Karpas-422 (cell line): ENCODE measurements around the gene NOC2L. TPM values are rescaled to one million over a fixed set of nuclear protein-coding genes. Genes with fewer than 3 reads are reported as not detected.

Experiments used
- DNase-seq: peaks from one replicate; pipeline ENCODE4 v3.0.0-alpha.2; 2015
- H2AFZ ChIP-seq: fragments of 200-600 bp; sonication (generic); 2 replicates; pipeline ENCODE4 v1.6.1; 2014; ENCODE audit warnings: antibody characterized with exemption, low read length, mixed read lengths
- H3K27ac ChIP-seq: fragments of 200-600 bp; sonication (generic); 2 replicates; pipeline ENCODE4 v1.5.1; 2014; ENCODE audit warnings: mild to moderate bottlenecking, low read length, moderate library complexity
- H3K27me3 ChIP-seq: fragments of 200-600 bp; sonication (generic); 2 replicates; pipeline ENCODE4 v1.6.1; 2014; ENCODE audit warnings: low read length, mixed read lengths
- H3K36me3 ChIP-seq: fragments of 200-600 bp; sonication (generic); 2 replicates; pipeline ENCODE4 v1.6.1; 2014; ENCODE audit warnings: low read length, mixed read lengths; ENCODE audit not compliant: insufficient read depth
- H3K4me1 ChIP-seq: fragments of 200-600 bp; sonication (generic); 2 replicates; pipeline ENCODE4 v1.6.1; 2014; ENCODE audit warnings: mild to moderate bottlenecking, low read length, mixed read lengths
- H3K4me2 ChIP-seq: fragments of 200-600 bp; sonication (generic); 2 replicates; pipeline ENCODE4 v1.6.1; 2014; ENCODE audit warnings: low read length, low read depth, mild to moderate bottlenecking; ENCODE audit not compliant: poor library complexity, severe bottlenecking
- H3K4me3 ChIP-seq: fragments of 200-600 bp; sonication (generic); 2 replicates; pipeline ENCODE4 v1.5.1; 2014; ENCODE audit warnings: mild to moderate bottlenecking, antibody characterized with exemption, low read length, mixed read lengths
- H3K79me2 ChIP-seq: fragments of 200-600 bp; sonication (generic); 2 replicates; pipeline ENCODE4 v1.6.1; 2014; ENCODE audit warnings: mild to moderate bottlenecking, low read length, mixed read lengths
- H3K9ac ChIP-seq: fragments of 200-600 bp; sonication (generic); 2 replicates; pipeline ENCODE4 v1.6.0; 2014; ENCODE audit warnings: low read length
- H3K9me2 ChIP-seq: fragments of 200-600 bp; sonication (generic), shearing (Covaris generic); replicated peaks from 2 replicates; pipeline ENCODE4 v1.6.0; 2014; ENCODE audit warnings: mild to moderate bottlenecking, low read length, moderate library complexity; ENCODE audit not compliant: insufficient read depth
- H3K9me3 ChIP-seq: fragments of 300-700, 200-600 bp; sonication (generic); 2 replicates; pipeline ENCODE4 v1.6.1; 2014; ENCODE audit warnings: low read length, mixed read lengths
- H4K20me1 ChIP-seq: fragments of 200-600 bp; sonication (generic); 2 replicates; pipeline ENCODE4 v1.6.1; 2014; ENCODE audit warnings: mild to moderate bottlenecking, antibody characterized with exemption, low read length, low read depth; ENCODE audit not compliant: insufficient read depth
- total RNA-seq: library from RNA; depleted of rRNA; stranded (reverse); fragments of >200 nt; shearing (Covaris generic); gene quantifications from 2 replicates; pipeline ENCODE4 v1.2.3, GENCODE V29; 2014; ENCODE audit warnings: low replicate concordance

Gene NOC2L
- total RNA-seq, 1 experiment from 2014 or later, result 32.5 TPM

DNA sequence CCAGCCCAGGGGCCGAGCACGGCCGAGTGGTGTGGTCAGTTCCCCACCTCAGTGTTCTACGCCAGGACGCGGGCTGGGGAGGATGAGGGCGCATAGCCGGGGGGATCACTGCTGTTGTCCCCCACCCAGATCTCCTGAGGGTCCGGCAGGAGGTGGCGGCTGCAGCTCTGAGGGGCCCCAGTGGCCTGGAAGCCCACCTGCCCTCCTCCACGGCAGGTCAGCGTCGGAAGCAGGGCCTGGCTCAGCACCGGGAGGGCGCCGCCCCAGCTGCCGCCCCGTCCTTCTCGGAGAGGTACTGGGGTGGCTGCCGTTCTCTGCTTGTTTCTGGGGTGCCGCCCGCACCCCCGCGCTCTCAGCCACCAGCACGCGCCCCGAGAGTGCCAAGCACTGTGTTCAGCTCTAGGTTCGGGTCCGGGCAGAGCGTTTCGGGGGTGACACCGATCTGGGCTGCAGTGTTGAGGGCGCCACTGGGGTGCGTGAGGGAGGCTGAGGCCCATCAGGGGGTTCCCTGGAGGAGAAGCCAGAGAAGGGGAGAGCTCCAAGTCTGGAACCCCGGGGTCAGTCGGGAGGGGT lies 18.0 kb downstream of the NOC2L start:
- H3K4me1 ChIP-seq, result peaks cover 28% of the 10 kb centered on the region

GRCh38 chr1:940107-941014 lies 18.7 kb downstream of the NOC2L start:
- no peak overlapping the region for H2AFZ ChIP-seq
- H3K79me2 ChIP-seq, result no peaks in the 10 kb centered on the region
- peaks cover 19% of the 10 kb centered on the region; the same call in 1 of the 2 replicates for H4K20me1 ChIP-seq
- H3K27me3 ChIP-seq, result no peaks in the 10 kb centered on the region; the same call in 1 of the 2 replicates
- no peaks in the 10 kb centered on the region for H3K9me2 ChIP-seq
- peaks cover 28% of the 10 kb centered on the region for H3K4me1 ChIP-seq
- no peak overlapping the region for H3K9ac ChIP-seq
- H3K27ac ChIP-seq, result no peak overlapping the region
- H3K9me3 ChIP-seq, result no peaks in the 10 kb centered on the region
- H3K4me3 ChIP-seq, result no peak overlapping the region
- peak; percentile 58 for DNase-seq
- H3K4me2 ChIP-seq, result peak overlapping the region; percentile 40
- no peaks in the 10 kb centered on the region for H3K36me3 ChIP-seq

More for the DNA sequence above, 18.0 kb downstream of the NOC2L start:
- peak; percentile 57 for DNase-seq
- Histone ChIP-seq H3K36me3 (no peaks in the 10 kb centered on the region), H3K27me3 (no peaks in the 10 kb centered on the region; the same call in 1 of the 2 replicates), H2AFZ (no peak overlapping the region), H3K9me3 (no peaks in the 10 kb centered on the region), H3K9ac (no peak overlapping the region), H3K4me3 (0 out of 2 replicates have a peak overlapping the region, but pooled peaks have one; percentile 44), H3K9me2 (no peaks in the 10 kb centered on the region), H3K4me2 (peak overlapping the region; percentile 60), H3K27ac (no peak overlapping the region), H4K20me1 (peaks cover 26% of the 10 kb centered on the region; the same call in 1 of the 2 replicates), H3K79me2 (no peaks in the 10 kb centered on the region)

DNA sequence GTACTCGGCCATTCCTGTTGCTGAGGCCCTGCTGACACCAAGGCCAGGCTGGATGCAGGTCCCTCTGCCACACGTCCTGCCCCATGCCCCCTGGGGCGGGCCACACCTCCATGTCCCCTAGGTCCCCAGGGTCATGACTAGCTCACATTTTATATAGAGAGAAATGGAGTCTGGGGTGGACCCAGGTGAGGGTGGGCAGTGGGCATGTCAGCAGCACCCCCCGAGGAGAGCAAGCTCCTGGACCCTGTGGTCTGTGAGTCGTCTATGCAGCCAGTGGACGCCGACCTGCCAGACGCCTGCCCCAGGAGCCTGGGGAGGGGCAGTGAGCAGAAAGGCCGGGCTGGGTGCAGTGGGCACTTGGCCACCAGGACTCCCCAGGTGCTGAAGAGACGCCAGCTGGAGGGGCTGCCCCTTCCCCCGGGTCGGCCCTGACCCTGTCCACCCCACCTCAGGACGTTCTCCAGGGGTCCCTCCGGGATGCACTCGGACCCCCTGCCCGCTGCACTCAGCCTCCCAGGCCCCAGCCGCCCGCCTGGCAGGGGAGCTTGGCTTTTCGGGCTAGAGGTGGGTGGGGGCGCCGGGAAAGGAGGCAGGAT lies 19.4 kb downstream of the NOC2L start:
- no peaks in the 10 kb centered on the region for H3K9me3 ChIP-seq
- peaks cover 12% of the 10 kb centered on the region; the same call in 1 of the 2 replicates for H4K20me1 ChIP-seq
- no peak overlapping the region for H3K9ac ChIP-seq
- H2AFZ ChIP-seq, result no peak overlapping the region
- no peaks in the 10 kb centered on the region; the same call in 1 of the 2 replicates for H3K27me3 ChIP-seq
- H3K4me2 ChIP-seq, result no peak overlapping the region
- no peak for DNase-seq
- H3K36me3 ChIP-seq, result no peaks in the 10 kb centered on the region
- H3K9me2 ChIP-seq, result no peaks in the 10 kb centered on the region
- H3K4me1 ChIP-seq, result peaks cover 28% of the 10 kb centered on the region
- no peak overlapping the region for H3K27ac ChIP-seq
- H3K79me2 ChIP-seq, result no peaks in the 10 kb centered on the region
- H3K4me3 ChIP-seq, result no peak overlapping the region

- no peak overlapping the region for H3K9ac ChIP-seq
- no peak overlapping the region for H3K4me3 ChIP-seq
- peaks cover 11% of the 10 kb centered on the region; the same call in 1 of the 2 replicates for H4K20me1 ChIP-seq
- no peaks in the 10 kb centered on the region for H3K36me3 ChIP-seq
- H3K4me2 ChIP-seq, result no peak overlapping the region
- peaks cover 28% of the 10 kb centered on the region for H3K4me1 ChIP-seq
- no peaks in the 10 kb centered on the region; the same call in 1 of the 2 replicates for H3K27me3 ChIP-seq
- no peaks in the 10 kb centered on the region for H3K9me2 ChIP-seq
- no peak overlapping the region for H2AFZ ChIP-seq
- H3K9me3 ChIP-seq, result no peaks in the 10 kb centered on the region
- peak; percentile 68 for DNase-seq
- H3K27ac ChIP-seq, result no peak overlapping the region
- no peaks in the 10 kb centered on the region for H3K79me2 ChIP-seq
These were observed 20.2 kb downstream of the NOC2L start for GRCh38 chr1:938711-939489.

GRCh38 chr1:938088-938683 lies 20.9 kb downstream of the NOC2L start:
- H3K27me3 ChIP-seq, result no peaks in the 10 kb centered on the region; the same call in 1 of the 2 replicates
- H3K9ac ChIP-seq, result no peak overlapping the region
- no peak overlapping the region for H2AFZ ChIP-seq
- H3K27ac ChIP-seq, result no peak overlapping the region
- no peak overlapping the region for H3K4me3 ChIP-seq
- peaks cover 28% of the 10 kb centered on the region for H3K4me1 ChIP-seq
- peaks cover 11% of the 10 kb centered on the region; the same call in 1 of the 2 replicates for H4K20me1 ChIP-seq
- H3K9me3 ChIP-seq, result no peaks in the 10 kb centered on the region
- no peaks in the 10 kb centered on the region for H3K9me2 ChIP-seq
- no peak overlapping the region for H3K4me2 ChIP-seq
- no peaks in the 10 kb centered on the region for H3K79me2 ChIP-seq
- no peaks in the 10 kb centered on the region for H3K36me3 ChIP-seq
- DNase-seq, result peak; percentile 58

GRCh38 chr1:937521-937920 lies 21.5 kb downstream of the NOC2L start:
- H3K79me2 ChIP-seq, result no peaks in the 10 kb centered on the region
- no peaks in the 10 kb centered on the region; the same call in 1 of the 2 replicates for H3K27me3 ChIP-seq
- no peaks in the 10 kb centered on the region for H3K36me3 ChIP-seq
- H2AFZ ChIP-seq, result no peak overlapping the region
- H3K9ac ChIP-seq, result no peak overlapping the region
- no peaks in the 10 kb centered on the region for H3K9me3 ChIP-seq
- H3K4me1 ChIP-seq, result peaks cover 23% of the 10 kb centered on the region
- H4K20me1 ChIP-seq, result peaks cover 11% of the 10 kb centered on the region; the same call in 1 of the 2 replicates
- H3K4me2 ChIP-seq, result no peak overlapping the region
- H3K27ac ChIP-seq, result no peak overlapping the region
- H3K4me3 ChIP-seq, result no peak overlapping the region
- no peaks in the 10 kb centered on the region for H3K9me2 ChIP-seq
- no peak for DNase-seq

GRCh38 chr1:936348-937264 lies 22.4 kb downstream of the NOC2L start:
- no peak for DNase-seq
- Histone ChIP-seq H3K9ac (no peak overlapping the region), H3K36me3 (no peaks in the 10 kb centered on the region), H3K27ac (no peak overlapping the region), H3K4me2 (no peak overlapping the region), H2AFZ (no peak overlapping the region), H3K79me2 (no peaks in the 10 kb centered on the region), H3K4me3 (no peak overlapping the region), H4K20me1 (peaks cover 11% of the 10 kb centered on the region; the same call in 1 of the 2 replicates), H3K9me3 (no peaks in the 10 kb centered on the region), H3K27me3 (no peaks in the 10 kb centered on the region; the same call in 1 of the 2 replicates), H3K9me2 (no peaks in the 10 kb centered on the region), H3K4me1 (peaks cover 14% of the 10 kb centered on the region)
